Activated CD4-positive, alpha-beta memory T cell treated with anti-CD3 and anti-CD28 coated beads for 36 hours (primary cell): ENCODE measurements around the gene CAMKMT. TPM values are rescaled to one million over a fixed set of nuclear protein-coding genes. Genes with fewer than 3 reads are reported as not detected.

ENCODE experiments used
- CTCF ChIA-PET: fragments of 350-600 bp; sonication (Branson Sonifier 250); formaldehyde crosslinking; loops from one replicate; lab custom pipeline; 2021; ENCODE audit warnings: antibody characterized with exemption, inconsistent platforms; lab: Charles Lee
- POLR2A ChIA-PET: fragments of 350-600 bp; sonication (Branson Sonifier 250); formaldehyde crosslinking; loops from one replicate; lab custom pipeline; 2021; ENCODE audit warnings: antibody characterized with exemption; lab: Charles Lee
- DNase-seq: peaks from one replicate; pipeline ENCODE4 v3.0.0-alpha.2; 2020
- H3K27ac Mint-ChIP-seq: one replicate; pipeline ENCODE4 v1.8.0; 2021; ENCODE audit warnings: mixed read lengths
- H3K27me3 Mint-ChIP-seq: one replicate; pipeline ENCODE4 v1.8.0; 2021; ENCODE audit warnings: mixed read lengths
- H3K36me3 Mint-ChIP-seq: one replicate; pipeline ENCODE4 v1.8.0; 2021; ENCODE audit warnings: mixed read lengths
- H3K4me1 Mint-ChIP-seq: one replicate; pipeline ENCODE4 v1.8.0; 2021; ENCODE audit warnings: low read depth, mixed read lengths
- H3K4me3 Mint-ChIP-seq: one replicate; pipeline ENCODE4 v1.8.0; 2021; ENCODE audit warnings: mild to moderate bottlenecking, mixed read lengths
- H3K9me3 Mint-ChIP-seq: one replicate; pipeline ENCODE4 v1.8.0; 2021; ENCODE audit warnings: mixed read lengths
- intact Hi-C: fragments of 100-400 bp; cut with micrococcal nuclease; formaldehyde crosslinking; loops from one replicate; pipeline ENCODE4 v1.15.1; 2023
- total RNA-seq, 2 experiments: library from RNA; stranded (reverse); gene quantifications; one replicate each; pipeline ENCODE4 v1.2.3, GENCODE V29; 2021

CAMKMT gene
- total RNA-seq, 2 experiments from 2014 or later = 9.3 to 11.3 TPM

- Mint-ChIP-seq H3K27ac (no peak overlapping the region), H3K4me3 (no peak overlapping the region)
- intact Hi-C loops = no loop called here
These were observed 35.9 kb downstream of the CAMKMT start for GRCh38 chr2:44397447-44398175.

GRCh38 chr2:44398243-44398897, 36.6 kb downstream of the CAMKMT start:
- no peak for DNase-seq
- ChIA-PET POLR2A (no interaction called here), CTCF (interaction anchor here (1.3 kb wide), 1 partner anchor 557 kb away, joined by 6 read pairs; no protein-coding TSS in a partner anchor)
- Mint-ChIP-seq H3K9me3 (no peaks in the 10 kb centered on the region), H3K27me3 (no peaks in the 10 kb centered on the region), H3K4me1 (no peaks in the 10 kb centered on the region), H3K36me3 (peaks cover 5% of the 10 kb centered on the region), H3K4me3 (no peak overlapping the region), H3K27ac (no peak overlapping the region)
- intact Hi-C loops = no loop called here

More at GRCh38 chr2:44397447-44398175, 35.9 kb downstream of the CAMKMT start:
- no peaks in the 10 kb centered on the region for H3K27me3 Mint-ChIP-seq
- H3K4me1 Mint-ChIP-seq = no peaks in the 10 kb centered on the region
- ChIA-PET CTCF (interaction anchor here (0.6 to 1.3 kb wide), 3 partner anchors 14 to 584 kb away, joined by 3 to 6 read pairs (median 3); no protein-coding TSS in a partner anchor), POLR2A (no interaction called here)
- H3K9me3 Mint-ChIP-seq = no peaks in the 10 kb centered on the region
- peaks cover 5% of the 10 kb centered on the region for H3K36me3 Mint-ChIP-seq
- DNase-seq = no peak

GRCh38 chr2:44420725-44421124, 59.0 kb downstream of the CAMKMT start:
- CTCF ChIA-PET = interaction anchor here (0.7 kb wide), 1 partner anchor 26 kb away, joined by 3 read pairs; no protein-coding TSS in a partner anchor
- H3K4me3 Mint-ChIP-seq = no peak overlapping the region
- intact Hi-C loops = no loop called here
- H3K27ac Mint-ChIP-seq = no peak overlapping the region
- H3K4me1 Mint-ChIP-seq = no peaks in the 10 kb centered on the region
- DNase-seq = no peak
- POLR2A ChIA-PET = interaction anchor here (0.7 kb wide), 1 partner anchor 1901 kb away, joined by 4 read pairs; no protein-coding TSS in a partner anchor
- H3K27me3 Mint-ChIP-seq = no peaks in the 10 kb centered on the region
- peaks cover 8% of the 10 kb centered on the region for H3K36me3 Mint-ChIP-seq
- peaks cover 4% of the 10 kb centered on the region for H3K9me3 Mint-ChIP-seq

- Mint-ChIP-seq H3K9me3 (peaks cover 4% of the 10 kb centered on the region), H3K36me3 (peaks cover 6% of the 10 kb centered on the region), H3K27ac (no peak overlapping the region), H3K4me3 (no peak overlapping the region), H3K4me1 (no peaks in the 10 kb centered on the region), H3K27me3 (no peaks in the 10 kb centered on the region)
- intact Hi-C loops = no loop called here
- DNase-seq = no peak
- ChIA-PET CTCF (no interaction called here), POLR2A (no interaction called here)
These were observed 62.5 kb downstream of the CAMKMT start for GRCh38 chr2:44424211-44424610.

- no peak overlapping the region for H3K4me3 Mint-ChIP-seq
- H3K27me3 Mint-ChIP-seq = no peaks in the 10 kb centered on the region
- no peak for DNase-seq
- peaks cover 4% of the 10 kb centered on the region for H3K4me1 Mint-ChIP-seq
- H3K36me3 Mint-ChIP-seq = peaks cover 2% of the 10 kb centered on the region
- POLR2A ChIA-PET = interaction anchor here (0.6 kb wide), 1 partner anchor 1139 kb away, joined by 3 read pairs; no protein-coding TSS in a partner anchor
- H3K9me3 Mint-ChIP-seq = no peaks in the 10 kb centered on the region
- intact Hi-C loops = no loop called here
- H3K27ac Mint-ChIP-seq = no peak overlapping the region
- CTCF ChIA-PET = no interaction called here
These were observed 67.3 kb downstream of the CAMKMT start for GRCh38 chr2:44429034-44429433.

GRCh38 chr2:44430342-44430741, 68.6 kb downstream of the CAMKMT start:
- Mint-ChIP-seq H3K4me1 (peaks cover 4% of the 10 kb centered on the region), H3K9me3 (no peaks in the 10 kb centered on the region), H3K27ac (no peak overlapping the region), H3K4me3 (no peak overlapping the region), H3K36me3 (peaks cover 2% of the 10 kb centered on the region), H3K27me3 (no peaks in the 10 kb centered on the region)
- DNase-seq = no peak
- ChIA-PET POLR2A (no interaction called here), CTCF (interaction anchor here (1.0 kb wide), 1 partner anchor 49 kb away, joined by 3 read pairs; no protein-coding TSS in a partner anchor)
- intact Hi-C loops = no loop called here

GRCh38 chr2:44433895-44434294, 72.1 kb downstream of the CAMKMT start:
- Mint-ChIP-seq H3K27me3 (no peaks in the 10 kb centered on the region), H3K4me1 (peaks cover 4% of the 10 kb centered on the region), H3K36me3 (peaks cover 2% of the 10 kb centered on the region), H3K4me3 (no peak overlapping the region), H3K9me3 (no peaks in the 10 kb centered on the region), H3K27ac (no peak overlapping the region)
- ChIA-PET POLR2A (no interaction called here), CTCF (no interaction called here)
- no peak for DNase-seq
- intact Hi-C loops = no loop called here

GRCh38 chr2:44441200-44441599, 79.5 kb downstream of the CAMKMT start:
- Mint-ChIP-seq H3K27ac (no peak overlapping the region), H3K4me1 (no peaks in the 10 kb centered on the region), H3K9me3 (no peaks in the 10 kb centered on the region), H3K4me3 (no peak overlapping the region), H3K27me3 (no peaks in the 10 kb centered on the region), H3K36me3 (peaks cover 32% of the 10 kb centered on the region)
- ChIA-PET POLR2A (no interaction called here), CTCF (no interaction called here)
- intact Hi-C loops = no loop called here
- no peak for DNase-seq

GRCh38 chr2:44442019-44442418, 80.3 kb downstream of the CAMKMT start:
- intact Hi-C loops = no loop called here

GRCh38 chr2:44443517-44443916, 81.8 kb downstream of the CAMKMT start:
- ChIA-PET POLR2A (no interaction called here), CTCF (no interaction called here)
- intact Hi-C loops = no loop called here
- Mint-ChIP-seq H3K27me3 (no peaks in the 10 kb centered on the region), H3K9me3 (no peaks in the 10 kb centered on the region), H3K27ac (no peak overlapping the region), H3K4me1 (no peaks in the 10 kb centered on the region), H3K36me3 (peaks cover 35% of the 10 kb centered on the region), H3K4me3 (no peak overlapping the region)
- no peak for DNase-seq

More at GRCh38 chr2:44442019-44442418, 80.3 kb downstream of the CAMKMT start:
- Mint-ChIP-seq H3K27me3 (no peaks in the 10 kb centered on the region), H3K27ac (no peak overlapping the region), H3K4me3 (no peak overlapping the region), H3K36me3 (peaks cover 35% of the 10 kb centered on the region), H3K4me1 (no peaks in the 10 kb centered on the region), H3K9me3 (no peaks in the 10 kb centered on the region)
- ChIA-PET CTCF (interaction anchor here (1.3 kb wide), 1 partner anchor 35 kb away, joined by 3 read pairs; no protein-coding TSS in a partner anchor), POLR2A (no interaction called here)
- DNase-seq = no peak

- POLR2A ChIA-PET = no interaction called here
- intact Hi-C loops = no loop called here
- CTCF ChIA-PET = no interaction called here
- no peak overlapping the region for H3K4me3 Mint-ChIP-seq
- peaks cover 28% of the 10 kb centered on the region for H3K36me3 Mint-ChIP-seq
- DNase-seq = no peak
- H3K4me1 Mint-ChIP-seq = no peaks in the 10 kb centered on the region
- H3K9me3 Mint-ChIP-seq = no peaks in the 10 kb centered on the region
- no peak overlapping the region for H3K27ac Mint-ChIP-seq
- no peaks in the 10 kb centered on the region for H3K27me3 Mint-ChIP-seq
These were observed 83.1 kb downstream of the CAMKMT start for GRCh38 chr2:44444881-44445280.

GRCh38 chr2:44448860-44449527, 87.2 kb downstream of the CAMKMT start:
- no peak overlapping the region for H3K4me3 Mint-ChIP-seq
- H3K9me3 Mint-ChIP-seq = no peaks in the 10 kb centered on the region
- DNase-seq = no peak
- H3K4me1 Mint-ChIP-seq = no peaks in the 10 kb centered on the region
- H3K27me3 Mint-ChIP-seq = no peaks in the 10 kb centered on the region
- H3K27ac Mint-ChIP-seq = no peak overlapping the region
- ChIA-PET CTCF (no interaction called here), POLR2A (no interaction called here)
- intact Hi-C loops = no loop called here
- H3K36me3 Mint-ChIP-seq = peaks cover 21% of the 10 kb centered on the region
